ENCODE data around the gene B4GALT7.
"Not testable (repeated sequence)": the region's sequence is repeated elsewhere in the genome, so short reads cannot be mapped to it uniquely, and the experiment has no call there.

Gene B4GALT7

GRCh38 chr5:177610131-177610769 is 10.3 kb downstream of the B4GALT7 start:
- Histone ChIP-seq H3K4me3 (no peak overlapping the region), H3K27ac (no peak overlapping the region)
- no peak for TF ChIP-seq CTCF (IDR thresholded peaks at IDR 0.05)
- peak; percentile 62 for DNase-seq (ENCODE audit: low spot score)

GRCh38 chr5:177610770-177611445 is 11.0 kb downstream of the B4GALT7 start:
- Histone ChIP-seq H3K4me3 (no peak overlapping the region), H3K27ac (no peak overlapping the region)
- no peak for TF ChIP-seq CTCF (IDR thresholded peaks at IDR 0.05)
- no peak for DNase-seq (ENCODE audit: low spot score)

GRCh38 chr5:177611446-177612214 is 11.7 kb downstream of the B4GALT7 start:
- Histone ChIP-seq H3K4me3 (no peak overlapping the region), H3K27ac (no peak overlapping the region)
- no peak for DNase-seq (ENCODE audit: low spot score)
- TF ChIP-seq CTCF (IDR thresholded peaks at IDR 0.05), result no peak

- Histone ChIP-seq H3K27ac (no peak overlapping the region), H3K4me3 (no peak overlapping the region)
- peak; percentile 69 for DNase-seq (ENCODE audit: low spot score)
- no peak for TF ChIP-seq CTCF (IDR thresholded peaks at IDR 0.05)
Observed at GRCh38 chr5:177612215-177612673, 12.3 kb downstream of the B4GALT7 start.

- no peak for TF ChIP-seq CTCF (IDR thresholded peaks at IDR 0.05)
- Histone ChIP-seq H3K27ac (no peak overlapping the region), H3K4me3 (no peak overlapping the region)
- DNase-seq (ENCODE audit: low spot score), result no peak
Observed at GRCh38 chr5:177620560-177620959, 20.6 kb downstream of the B4GALT7 start.

- not testable (repeated sequence) for H3K4me3 ChIP-seq; DNase-seq (ENCODE audit: low spot score); H3K27ac ChIP-seq
Observed at GRCh38 chr5:177624172-177624571, 24.2 kb downstream of the B4GALT7 start.

GRCh38 chr5:177630186-177630585 is 30.3 kb downstream of the B4GALT7 start:
- DNase-seq (ENCODE audit: low spot score); H3K27ac ChIP-seq; H3K4me3 ChIP-seq: not testable (repeated sequence)

GRCh38 chr5:177634912-177635311 is 35.0 kb downstream of the B4GALT7 start:
- not testable (repeated sequence) for DNase-seq (ENCODE audit: low spot score); H3K27ac ChIP-seq; H3K4me3 ChIP-seq

- H3K27ac ChIP-seq; H3K4me3 ChIP-seq; DNase-seq (ENCODE audit: low spot score): not testable (repeated sequence)
Observed at GRCh38 chr5:177645462-177645861, 45.5 kb downstream of the B4GALT7 start.

- H3K4me3 ChIP-seq; H3K27ac ChIP-seq; DNase-seq (ENCODE audit: low spot score): not testable (repeated sequence)
Observed at GRCh38 chr5:177651235-177651634, 51.3 kb downstream of the B4GALT7 start.

- DNase-seq (ENCODE audit: low spot score); H3K4me3 ChIP-seq; H3K27ac ChIP-seq: not testable (repeated sequence)
Observed at GRCh38 chr5:177657846-177658245, 57.9 kb downstream of the B4GALT7 start.

GRCh38 chr5:177658542-177658941 is 58.6 kb downstream of the B4GALT7 start:
- H3K4me3 ChIP-seq; DNase-seq (ENCODE audit: low spot score); H3K27ac ChIP-seq: not testable (repeated sequence)

Data from coronary artery (tissue), 2 donors.